B cell (primary cell): Measurements from ENCODE around the gene PTH2. TPM values are rescaled to one million over a fixed set of nuclear protein-coding genes. Genes with fewer than 3 reads are reported as not detected.
A peak's percentile ranks its signal among the peaks of the same experiment; 100 is the strongest.

Source experiments
- ATAC-seq: fragments of 200-7000 bp; cut with Tn5 transposase; one replicate; pipeline ENCODE4 v1.10.0; 2021; ENCODE audit warnings: low read depth, mild to moderate bottlenecking, moderate number of reproducible peaks, moderate library complexity
- CTCF ChIA-PET: fragments of 350-600 bp; sonication (Branson Sonifier 250); formaldehyde crosslinking; loops from one replicate; lab custom pipeline; 2021; ENCODE audit warnings: antibody characterized with exemption, inconsistent platforms; lab: Charles Lee
- POLR2A ChIA-PET: fragments of 350-600 bp; sonication (Branson Sonifier 250); formaldehyde crosslinking; loops from one replicate; lab custom pipeline; 2021; ENCODE audit warnings: antibody characterized with exemption; lab: Charles Lee
- DNase-seq: peaks from one replicate; pipeline ENCODE4 v3.0.0; 2013
- H2AFZ ChIP-seq: 2 replicates; pipeline ENCODE4 v1.6.1; 2012; ENCODE audit warnings: mild to moderate bottlenecking, low read depth, low read length; ENCODE audit not compliant: insufficient read depth, poor library complexity, severe bottlenecking
- H3K27ac ChIP-seq, 2 donors: 1 replicate in 1 of 2; 2 replicates in 1 of 2; pipeline ENCODE4 v1.5.1; 2012 to 2013; ENCODE audit warnings: low read length in 2 of 2, mild to moderate bottlenecking in 2 of 2, moderate library complexity in 1 of 2
- H3K27me3 ChIP-seq, 4 experiments: fragments of 200-600 bp in 1 of 4; sonication (generic) in 1 of 4; replicated peaks in 1 of 4; 1 replicate in 2 of 4; 2 replicates in 2 of 4; pipeline versions ENCODE4 v1.6.1 to v1.7.0; 2013 to 2016; ENCODE audit warnings: low read length in 3 of 4, mild to moderate bottlenecking in 2 of 4, mixed read lengths in 1 of 4, moderate library complexity in 1 of 4; ENCODE audit not compliant: insufficient read depth in 4 of 4, control insufficient read depth in 3 of 4; ENCODE audit errors: control extremely low read depth in 1 of 4
- H3K36me3 ChIP-seq, 2 experiments: replicated peaks in 1 of 2; 1 replicate in 1 of 2; 2 replicates in 1 of 2; pipeline versions ENCODE4 v1.6.1 to v1.7.1; 2013; ENCODE audit warnings: low read length in 1 of 2; ENCODE audit not compliant: insufficient read depth in 2 of 2, control insufficient read depth in 1 of 2; ENCODE audit errors: control extremely low read depth in 1 of 2, extremely low read depth in 1 of 2
- H3K4me1 ChIP-seq, 2 donors: fragments of 200-600 bp in 1 of 2; sonication (generic) in 1 of 2; 1 replicate in 1 of 2; 2 replicates in 1 of 2; pipeline versions ENCODE4 v1.5.1 to v1.6.1; 2013 to 2017; ENCODE audit warnings: low read length in 2 of 2; ENCODE audit not compliant: control insufficient read depth in 2 of 2, insufficient read depth in 2 of 2
- H3K4me2 ChIP-seq: replicated peaks from 2 replicates; pipeline ENCODE3; 2012; ENCODE audit warnings: mild to moderate bottlenecking, low read depth, low read length; ENCODE audit not compliant: poor library complexity, severe bottlenecking
- H3K4me3 ChIP-seq, 5 experiments: fragments of 200-600 bp in 1 of 5; sonication (generic) in 1 of 5; 1 replicate in 3 of 5; 2 replicates in 2 of 5; pipeline versions ENCODE4 v1.5.1 to v1.7.0; 2011 to 2016; ENCODE audit warnings: low read length in 4 of 5, mild to moderate bottlenecking in 4 of 5, low read depth in 2 of 5, control low read depth in 1 of 5, moderate library complexity in 1 of 5; ENCODE audit not compliant: insufficient read depth in 1 of 5; ENCODE audit errors: control extremely low read depth in 1 of 5, extremely low read depth in 1 of 5
- H3K79me2 ChIP-seq: fragments of 200-600 bp; sonication (generic); one replicate; pipeline ENCODE4 v1.6.0; 2016; ENCODE audit warnings: low read length; ENCODE audit not compliant: control insufficient read depth, insufficient read depth
- H3K9ac ChIP-seq: fragments of 200-600 bp; sonication (generic); 2 replicates; pipeline ENCODE4 v1.6.1; 2017; ENCODE audit warnings: mild to moderate bottlenecking, low read length, moderate library complexity
- H3K9me3 ChIP-seq, 3 donors: one replicate each; pipeline versions ENCODE4 v1.6.1 to v1.7.1; 2013; ENCODE audit warnings: low read length in 2 of 3; ENCODE audit not compliant: control insufficient read depth in 2 of 3, insufficient read depth in 1 of 3; ENCODE audit errors: control extremely low read depth in 1 of 3
- H4K20me1 ChIP-seq: 2 replicates; pipeline ENCODE4 v1.6.0; 2012; ENCODE audit warnings: mild to moderate bottlenecking, low read length; ENCODE audit not compliant: insufficient read depth, control insufficient read depth, poor library complexity, severe bottlenecking
- H3K27ac Mint-ChIP-seq: one replicate; pipeline ENCODE4 v1.8.0; 2021; ENCODE audit warnings: mixed read lengths
- H3K27me3 Mint-ChIP-seq: one replicate; pipeline ENCODE4 v1.8.0; 2021; ENCODE audit warnings: mixed read lengths
- H3K4me1 Mint-ChIP-seq: one replicate; pipeline ENCODE4 v1.8.0; 2021; ENCODE audit warnings: mixed read lengths
- H3K4me3 Mint-ChIP-seq: one replicate; pipeline ENCODE4 v1.8.0; 2021; ENCODE audit warnings: mixed read lengths
- H3K9me3 Mint-ChIP-seq: one replicate; pipeline ENCODE4 v1.8.0; 2022; ENCODE audit warnings: mixed read lengths; ENCODE audit not compliant: insufficient read depth
- EZH2 ChIP-seq: IDR thresholded peaks from 2 replicates; pipeline ENCODE4 v1.6.1; 2012; ENCODE audit warnings: borderline replicate concordance, low read depth, mild to moderate bottlenecking, moderate library complexity, low read length; ENCODE audit not compliant: insufficient read depth, poor library complexity, severe bottlenecking
- WGBS: methylation state at CpG from one replicate; pipeline ENCODE4 v1.1.5; 2013; ENCODE audit warnings: missing lambda C conversion rate; ENCODE audit not compliant: insufficient coverage; 5-methylcytosine and 5-hydroxymethylcytosine counted together
- intact Hi-C: fragments of 100-400 bp; cut with micrococcal nuclease; formaldehyde crosslinking; loops from one replicate; pipeline ENCODE4 v1.10.0; 2022
- polyA plus RNA-seq: library from polyadenylated mRNA; depleted of rRNA; stranded (reverse); fragments of >200 nt; gene quantifications from 2 replicates; pipeline ENCODE4 v1.2.3, GENCODE V29; 2012
- total RNA-seq, 2 donors: library from RNA; stranded (reverse); fragments of 120-200 nt in 1 of 2; gene quantifications; 1 replicate in 1 of 2; 2 replicates in 1 of 2; pipeline versions ENCODE4 v1.2.3 to v1.2.4, GENCODE V29; 2013 to 2022
- TF ChIP-seq, protein P1 (sequence below): fragments of 200-600 bp; IDR thresholded peaks from one replicate; pipeline ENCODE4 v1.8.0; 2022; ENCODE audit warnings: antibody characterized with exemption, mild to moderate bottlenecking

PTH2 gene
- total and polyA plus RNA-seq, 2 donors (not counting 1 experiment from before 2014, with no cell fraction given), result not detected

DNA sequence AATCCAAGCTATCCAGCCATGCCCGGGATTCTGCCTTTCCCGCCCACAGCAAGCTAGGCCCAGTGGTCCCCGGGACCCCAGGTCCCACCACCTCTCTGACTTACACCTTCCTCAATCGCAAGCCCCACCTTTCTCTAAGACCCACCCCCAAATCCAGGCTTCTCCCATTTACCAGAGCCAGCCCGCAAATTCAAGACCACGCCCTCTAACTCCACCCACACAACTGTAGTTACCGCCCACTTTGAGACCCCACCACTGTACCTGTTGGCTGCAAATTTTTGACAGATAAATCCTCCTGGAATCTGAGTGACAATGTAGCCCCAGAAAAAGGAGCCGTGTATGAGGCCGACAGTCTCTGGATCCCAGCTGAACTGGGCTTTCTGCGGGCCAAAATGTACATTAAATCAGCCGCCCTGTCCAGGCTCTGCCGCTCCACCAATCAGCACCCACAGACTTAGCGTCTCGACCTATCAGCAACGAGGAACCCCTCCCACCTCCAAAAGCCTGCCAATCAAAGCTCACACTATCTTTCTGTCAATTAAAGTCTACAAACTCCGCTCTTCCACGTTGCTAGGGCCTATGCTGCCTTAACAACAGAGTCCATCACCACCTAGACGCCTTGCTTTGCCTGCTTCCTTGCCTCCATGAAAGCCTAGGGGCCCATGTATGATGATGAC is 11.8 kb upstream of the PTH2 start:
- Histone ChIP-seq H3K27ac (no peak overlapping the region), H3K4me1 (peaks cover 37 to 40% of the 10 kb centered on the region in 2 donors), H2AFZ (no peak overlapping the region), H3K4me3 (no peak overlapping the region), H3K79me2 (no peaks in the 10 kb centered on the region), H3K27me3 (peaks cover 2 to 98% (median 67%) of the 10 kb centered on the region in 4 experiments), H3K9me3 (peaks cover 0 to 58% (median 4%) of the 10 kb centered on the region in 3 donors), H4K20me1 (no peaks in the 10 kb centered on the region), H3K9ac (no peak overlapping the region), H3K36me3 (no peaks in the 10 kb centered on the region), H3K4me2 (no peak overlapping the region)
- ChIA-PET CTCF (interaction anchor here (0.5 to 1.2 kb wide), 2 partner anchors 10 kb away, joined by 3 read pairs; partner anchors contain the start of gene GFY), POLR2A (interaction anchor here (0.5 to 0.6 kb wide), 2 partner anchors 169 to 359 kb away, joined by 4 to 8 read pairs; no protein-coding TSS in a partner anchor)
- H3K27ac Mint-ChIP-seq, result peak overlapping the region; percentile 7
- DNase-seq (peak; percentile 21), ATAC-seq (no peak)
- no peak overlapping the region for H3K4me3 Mint-ChIP-seq
- H3K9me3 Mint-ChIP-seq, result no peaks in the 10 kb centered on the region
- TF ChIP-seq EZH2, result no peak
- TF ChIP-seq, protein P1, sequence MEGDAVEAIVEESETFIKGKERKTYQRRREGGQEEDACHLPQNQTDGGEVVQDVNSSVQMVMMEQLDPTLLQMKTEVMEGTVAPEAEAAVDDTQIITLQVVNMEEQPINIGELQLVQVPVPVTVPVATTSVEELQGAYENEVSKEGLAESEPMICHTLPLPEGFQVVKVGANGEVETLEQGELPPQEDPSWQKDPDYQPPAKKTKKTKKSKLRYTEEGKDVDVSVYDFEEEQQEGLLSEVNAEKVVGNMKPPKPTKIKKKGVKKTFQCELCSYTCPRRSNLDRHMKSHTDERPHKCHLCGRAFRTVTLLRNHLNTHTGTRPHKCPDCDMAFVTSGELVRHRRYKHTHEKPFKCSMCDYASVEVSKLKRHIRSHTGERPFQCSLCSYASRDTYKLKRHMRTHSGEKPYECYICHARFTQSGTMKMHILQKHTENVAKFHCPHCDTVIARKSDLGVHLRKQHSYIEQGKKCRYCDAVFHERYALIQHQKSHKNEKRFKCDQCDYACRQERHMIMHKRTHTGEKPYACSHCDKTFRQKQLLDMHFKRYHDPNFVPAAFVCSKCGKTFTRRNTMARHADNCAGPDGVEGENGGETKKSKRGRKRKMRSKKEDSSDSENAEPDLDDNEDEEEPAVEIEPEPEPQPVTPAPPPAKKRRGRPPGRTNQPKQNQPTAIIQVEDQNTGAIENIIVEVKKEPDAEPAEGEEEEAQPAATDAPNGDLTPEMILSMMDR, result no peak
- 86% methylated on average over 18 of the region's 18 CpGs for WGBS
- peaks cover 78% of the 10 kb centered on the region for H3K27me3 Mint-ChIP-seq
- intact Hi-C loops, result no loop called here
- H3K4me1 Mint-ChIP-seq, result peaks cover 40% of the 10 kb centered on the region
